GM19452 (cell line): ENCODE data around the gene HMCES.
"Not testable (repeated sequence)": the region's sequence is repeated elsewhere in the genome, so short reads cannot be mapped to it uniquely, and the experiment has no call there.

Source experiments
- ATAC-seq: cut with Tn5 transposase; IDR thresholded peaks from one replicate; pipeline ENCODE4 v1.9.1; 2021; ENCODE audit not compliant: unreplicated experiment

The HMCES gene

DNA sequence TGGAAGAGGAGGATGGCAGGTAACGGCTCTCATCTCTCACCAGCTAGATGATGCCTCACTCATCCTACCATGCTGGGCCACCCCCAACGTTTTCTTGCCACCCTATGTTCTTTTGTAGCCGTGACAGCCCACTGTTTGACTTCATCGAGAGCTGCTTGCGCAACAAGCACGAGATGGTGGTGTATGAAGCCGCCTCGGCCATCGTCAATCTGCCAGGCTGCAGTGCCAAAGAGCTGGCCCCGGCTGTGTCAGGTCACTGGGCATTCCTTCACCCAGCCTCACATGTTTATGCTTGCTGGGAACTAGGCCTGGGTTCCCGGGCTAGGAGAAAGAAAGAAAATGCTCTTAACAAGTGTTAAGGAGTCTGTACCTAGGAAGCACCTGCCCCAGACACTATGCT is 21.1 kb upstream of the HMCES start:
- no peak for ATAC-seq

DNA sequence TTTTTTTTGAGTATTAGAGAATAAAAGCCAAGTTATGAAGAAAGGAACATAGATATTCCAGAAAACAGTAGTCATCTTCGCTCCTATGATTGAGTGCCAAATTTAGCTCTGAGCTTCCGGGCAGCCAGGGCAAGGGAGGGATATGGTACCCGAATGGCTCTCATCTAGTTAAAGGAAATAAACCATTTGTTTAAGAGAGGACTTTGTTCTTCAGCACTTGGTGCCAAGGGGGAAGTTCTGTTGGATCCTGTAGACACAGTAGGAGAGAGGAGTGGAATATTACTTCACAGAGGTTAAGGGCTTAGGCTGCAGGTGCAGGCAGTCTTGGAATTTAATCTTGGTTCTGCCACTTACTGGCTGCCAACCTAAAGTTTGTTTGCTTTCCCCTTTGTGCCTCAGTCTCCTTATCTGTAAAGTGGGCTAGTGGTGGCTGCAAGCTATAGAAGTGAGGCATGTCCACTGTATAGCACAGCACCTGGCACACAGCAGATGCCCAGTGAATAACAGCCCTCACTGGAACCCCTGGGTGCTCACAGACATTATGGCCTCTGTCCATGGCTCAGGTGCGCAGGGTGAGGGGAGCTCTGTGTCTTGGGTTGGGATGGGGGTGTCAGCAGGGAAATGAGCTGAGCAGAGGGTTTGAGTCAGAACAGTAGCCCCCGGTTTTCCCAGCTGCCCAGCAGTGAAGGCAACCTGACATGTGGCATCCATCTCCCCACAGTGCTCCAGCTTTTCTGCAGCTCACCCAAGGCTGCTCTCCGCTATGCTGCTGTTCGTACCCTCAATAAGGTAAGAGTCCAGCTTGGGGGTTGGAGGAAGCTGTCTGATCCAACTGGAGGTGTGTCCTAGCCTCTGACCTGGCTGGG is 18.8 kb upstream of the HMCES start:
- no peak for ATAC-seq

- ATAC-seq: no peak
Measured at GRCh38 chr3:129260606-129261005, 18.1 kb upstream of the HMCES start.

GRCh38 chr3:129261894-129262293 is 16.8 kb upstream of the HMCES start:
- ATAC-seq: no peak

DNA sequence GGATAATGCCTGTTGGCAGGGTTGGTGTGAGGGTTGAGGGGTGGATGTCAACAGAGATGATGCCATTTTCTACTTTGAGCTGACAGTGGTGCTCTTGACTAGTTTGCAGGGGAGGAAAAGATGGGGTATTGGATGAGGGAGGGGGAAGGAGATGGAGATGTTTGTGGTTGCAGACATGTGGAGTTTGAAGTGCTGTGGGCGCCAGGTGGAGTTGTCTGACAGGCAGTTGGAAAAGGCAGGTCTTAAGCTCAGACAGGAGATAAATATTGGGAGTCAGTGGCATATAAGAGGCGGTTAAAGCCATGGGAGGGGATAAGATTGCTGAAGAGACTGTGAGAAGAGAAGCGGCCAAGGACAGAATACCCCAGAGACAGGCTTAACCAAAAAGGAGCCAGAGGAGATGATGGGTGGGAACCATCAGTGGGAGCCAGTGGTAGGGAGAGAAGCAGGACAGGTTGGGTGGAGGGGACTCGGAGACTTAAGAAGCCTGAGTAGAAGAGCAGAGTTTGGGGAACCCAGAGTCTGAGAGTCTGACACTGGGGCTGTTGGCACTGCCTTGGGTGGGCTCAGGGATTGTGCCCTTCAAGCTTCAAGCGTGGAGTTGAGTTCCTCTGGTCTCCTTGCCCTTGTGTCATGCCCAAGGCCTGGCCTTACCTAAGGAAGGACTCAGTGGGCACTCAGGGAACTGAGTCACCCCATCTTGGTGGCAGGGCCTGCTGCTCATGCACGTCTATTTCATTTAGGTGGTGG is 15.3 kb upstream of the HMCES start:
- ATAC-seq: no peak

DNA sequence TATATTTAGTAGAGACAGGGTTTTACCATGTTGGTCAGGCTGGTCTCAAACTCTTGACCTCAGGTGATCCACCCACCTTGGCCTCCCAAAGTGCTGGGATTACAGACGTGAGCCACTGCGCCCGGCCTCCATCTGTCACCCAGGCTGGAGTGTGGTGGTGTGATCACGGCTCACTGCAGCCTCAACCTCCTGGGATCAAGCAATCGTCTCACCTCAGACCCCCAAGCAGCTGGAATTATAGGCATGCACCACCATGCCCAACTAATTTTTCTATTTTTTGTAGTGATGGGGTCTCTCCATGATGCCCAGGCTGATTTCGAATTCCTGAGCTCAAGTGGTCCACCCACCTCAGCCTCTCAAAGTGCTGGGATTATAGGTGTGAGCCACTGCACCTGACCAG is 13.7 kb upstream of the HMCES start:
- ATAC-seq: not testable (repeated sequence)

DNA sequence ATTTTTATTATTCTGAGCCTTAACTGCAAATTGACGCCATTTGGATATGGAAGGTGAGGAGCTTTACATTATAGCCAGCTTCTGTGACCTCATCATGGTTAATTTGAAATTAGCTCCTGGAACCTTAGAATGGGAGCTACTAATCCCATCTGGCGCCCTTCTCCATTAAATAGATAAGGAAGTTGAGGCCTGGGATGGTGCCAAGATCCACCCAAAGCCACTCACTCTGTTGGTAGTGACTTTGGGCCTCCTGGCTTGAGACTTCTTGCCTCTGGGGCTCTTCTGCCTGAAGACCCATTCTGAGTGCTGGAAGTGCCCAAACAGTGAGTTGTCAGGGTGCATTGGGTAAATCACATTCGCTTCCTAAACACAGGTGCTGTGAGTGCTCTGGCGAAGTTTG is 12.0 kb upstream of the HMCES start:
- ATAC-seq: no peak

DNA sequence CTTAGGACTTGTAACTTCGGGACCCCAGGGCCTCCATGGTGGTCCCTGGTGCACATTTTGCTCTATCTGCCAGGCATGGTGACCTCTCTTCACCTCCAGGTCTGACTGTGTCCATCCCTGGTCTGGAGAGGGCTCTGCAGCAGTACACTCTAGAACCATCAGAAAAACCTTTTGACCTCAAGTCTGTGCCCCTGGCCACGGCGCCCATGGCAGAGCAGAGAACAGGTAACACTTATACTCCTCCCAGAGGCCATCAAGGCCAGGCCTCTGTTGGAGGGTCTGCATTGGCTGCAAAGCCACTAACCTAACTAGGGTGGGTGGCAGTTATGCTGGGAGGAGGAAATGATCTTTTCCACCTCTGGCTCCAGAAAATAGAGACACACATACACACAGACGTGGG is 10.3 kb upstream of the HMCES start:
- no peak for ATAC-seq

DNA sequence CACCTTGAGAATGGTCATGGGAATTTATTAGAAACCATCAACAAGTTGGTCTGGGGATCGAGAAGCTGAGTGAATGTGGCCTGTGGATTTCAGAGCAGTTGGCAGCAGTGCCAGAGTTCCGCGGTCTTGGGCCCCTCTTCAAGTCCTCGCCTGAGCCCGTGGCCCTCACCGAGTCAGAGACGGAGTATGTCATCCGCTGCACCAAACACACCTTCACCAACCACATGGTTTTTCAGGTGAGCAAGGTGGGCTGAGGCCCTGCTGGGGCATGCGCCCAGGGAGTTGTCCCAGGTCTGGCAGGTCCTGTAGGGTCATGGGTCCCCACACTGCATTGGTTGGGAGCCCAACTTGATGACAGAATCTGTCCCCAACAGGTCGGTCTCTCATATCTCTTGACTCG is 7.0 kb upstream of the HMCES start:
- no peak for ATAC-seq

GRCh38 chr3:129276385-129276784 is 2.3 kb upstream of the HMCES start:
- peak; percentile 77 for ATAC-seq

DNA sequence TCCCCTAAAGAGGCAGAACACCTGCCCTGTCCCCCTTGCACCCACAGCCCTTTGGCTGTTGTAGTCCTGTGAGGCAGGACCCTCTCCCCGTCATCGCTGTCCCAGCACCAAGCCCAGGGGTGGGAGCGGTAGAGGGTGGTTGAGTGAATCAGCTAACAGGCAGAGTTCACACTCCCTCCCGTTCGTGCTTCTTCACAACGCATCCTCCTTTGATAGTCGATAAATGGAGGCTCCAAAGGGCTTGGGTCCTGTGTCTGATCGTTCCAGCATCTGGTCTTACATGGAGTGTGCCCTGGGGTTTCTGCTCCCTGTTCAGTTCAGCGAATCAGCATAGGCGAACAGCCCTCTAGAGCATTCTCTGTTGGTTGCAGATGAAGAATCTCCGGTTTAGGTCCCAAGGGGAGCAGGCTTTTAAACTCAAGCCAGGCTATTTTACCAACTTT is 820 bp upstream of the HMCES start:
- no peak for ATAC-seq

DNA sequence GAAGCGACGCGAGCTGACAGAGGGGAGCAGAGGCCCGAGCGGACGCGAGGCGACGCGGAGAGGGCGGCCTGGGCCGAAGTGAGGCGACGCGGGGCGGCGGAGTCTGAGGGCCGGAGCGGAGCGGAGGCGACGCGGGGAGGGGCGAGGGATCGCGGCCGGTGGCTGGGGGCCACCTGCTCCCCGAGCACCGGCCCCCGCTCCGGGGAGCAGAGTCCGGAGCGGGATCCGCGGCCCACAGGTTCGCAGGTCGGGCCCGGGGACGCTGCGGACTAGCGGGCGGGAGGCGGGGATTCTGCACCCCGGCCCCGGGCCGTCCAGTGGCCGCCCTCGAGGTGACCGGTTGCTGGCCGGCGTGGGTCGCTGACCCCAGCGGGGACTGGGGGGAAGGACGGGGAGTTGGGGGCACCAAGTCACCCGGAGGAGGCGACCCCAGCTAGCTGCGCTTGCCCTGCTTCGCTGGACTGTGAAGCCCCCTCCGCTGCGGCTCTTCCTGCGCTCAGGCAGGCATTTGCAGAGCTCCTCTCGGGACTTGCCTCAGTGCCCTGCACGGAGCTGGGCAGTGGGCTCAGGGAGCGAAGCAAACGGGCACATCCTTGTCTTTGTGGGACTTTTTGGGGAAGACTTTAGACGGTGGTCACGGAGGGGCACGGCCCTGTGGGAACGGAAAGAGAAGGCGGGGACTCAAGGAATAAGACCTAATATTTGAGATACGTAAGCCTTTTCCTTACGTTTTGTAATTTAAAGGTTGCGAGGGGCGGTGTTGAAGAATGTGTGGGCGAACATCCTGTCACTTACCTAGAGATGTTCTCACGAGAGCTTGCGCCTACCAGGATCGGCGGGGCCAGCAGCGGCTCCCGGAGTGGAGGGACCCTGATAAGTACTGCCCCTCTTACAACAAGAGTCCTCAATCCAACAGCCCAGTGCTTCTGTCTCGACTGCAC is 566 bp downstream of the HMCES start:
- no peak for ATAC-seq

GRCh38 chr3:129280183-129280582 is 1.5 kb downstream of the HMCES start:
- ATAC-seq: no peak

GRCh38 chr3:129281726-129282125 is 3.1 kb downstream of the HMCES start:
- no peak for ATAC-seq

DNA sequence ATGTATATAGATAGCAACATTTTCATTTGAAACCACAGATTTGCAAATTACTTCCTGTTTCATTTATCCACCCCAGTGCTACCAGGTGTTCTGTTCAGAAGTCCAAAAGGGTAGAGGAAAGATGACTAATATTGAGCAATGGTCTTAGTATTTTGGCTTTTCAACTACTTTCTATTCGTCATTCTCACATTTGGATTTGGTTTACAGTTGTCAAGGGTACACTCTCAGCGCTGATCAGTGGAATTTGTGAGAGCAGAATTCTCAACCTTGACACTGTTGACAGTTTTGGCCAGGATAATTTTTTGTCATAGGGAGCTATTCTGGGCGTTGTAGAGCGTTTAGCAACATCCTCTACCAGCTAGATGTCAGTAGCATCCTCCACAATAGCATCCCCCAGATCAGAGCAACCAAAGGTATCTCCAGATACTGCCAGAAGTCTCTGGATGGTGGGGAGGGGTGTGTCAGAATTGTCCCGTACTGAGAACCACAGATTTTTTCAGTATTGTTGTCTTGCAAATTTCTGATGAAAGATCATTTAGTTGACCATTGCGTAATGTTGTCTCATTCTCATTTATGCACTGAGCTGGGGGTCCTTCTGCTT is 4.2 kb downstream of the HMCES start:
- ATAC-seq: peak; percentile 67

GRCh38 chr3:129286081-129286480 is 7.4 kb downstream of the HMCES start:
- no peak for ATAC-seq

GRCh38 chr3:129288446-129288845 is 9.8 kb downstream of the HMCES start:
- no peak for ATAC-seq

- ATAC-seq: no peak
Measured at GRCh38 chr3:129289201-129289921, 10.7 kb downstream of the HMCES start.

GRCh38 chr3:129291236-129291886 is 12.7 kb downstream of the HMCES start:
- no peak for ATAC-seq

DNA sequence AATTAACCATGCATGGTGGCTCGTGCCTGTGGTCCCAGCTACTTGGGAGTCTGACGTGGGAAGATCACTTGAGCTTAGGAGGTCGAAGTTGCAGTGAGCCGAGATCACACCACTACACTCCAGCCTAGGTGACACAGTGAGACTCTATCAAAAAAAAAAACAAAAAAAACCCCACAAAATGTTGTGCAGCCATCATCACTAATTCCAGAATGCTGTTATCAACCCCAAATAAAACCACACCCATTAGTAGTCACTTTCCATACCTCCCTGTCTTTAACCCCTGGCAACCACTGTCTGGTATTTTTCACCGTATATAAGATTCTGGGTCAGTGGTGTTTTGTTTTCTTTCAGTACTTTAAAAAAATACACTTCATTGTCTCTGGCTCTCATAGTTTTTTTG is 16.6 kb downstream of the HMCES start:
- no peak for ATAC-seq
